OCI-LY7 (cell line): Measurements from ENCODE around the gene LZTS2. TPM values are rescaled to one million over a fixed set of nuclear protein-coding genes. Genes with fewer than 3 reads are reported as not detected.

Source experiments
- BruUV-seq: library from RNA; stranded (reverse); fragments of 400-500 nt; replicated peaks from 2 replicates; lab custom pipeline; 2021; lab: Mats Ljungman, UMichigan
- CTCF ChIA-PET: fragments of 300-600 bp; sonication (Branson Sonifier 250); formaldehyde crosslinking; loops from one replicate; lab custom pipeline; 2022; ENCODE audit warnings: antibody characterized with exemption; ENCODE audit not compliant: unreplicated experiment; lab: Charles Lee
- POLR2A ChIA-PET: fragments of 300-600 bp; sonication (Branson Sonifier 250); formaldehyde crosslinking; loops from one replicate; lab custom pipeline; 2022; ENCODE audit warnings: antibody characterized with exemption; lab: Charles Lee
- DNase-seq: peaks from one replicate; pipeline ENCODE4 v3.0.0-alpha.2; 2015; ENCODE audit warnings: low spot score
- H2AFZ ChIP-seq: fragments of 200-600 bp; sonication (generic), shearing (Covaris generic); 2 replicates; pipeline ENCODE4 v1.6.1; 2014; ENCODE audit warnings: mild to moderate bottlenecking, antibody characterized with exemption, low read length, moderate library complexity
- H3K27ac ChIP-seq: fragments of 200-600 bp; sonication (generic); 2 replicates; pipeline ENCODE4 v1.5.1; 2014; ENCODE audit warnings: mixed run types, low read depth, mild to moderate bottlenecking, moderate library complexity, low read length, inconsistent platforms; ENCODE audit not compliant: poor library complexity, severe bottlenecking
- H3K36me3 ChIP-seq: fragments of 200-600 bp; sonication (generic); 2 replicates; pipeline ENCODE4 v1.6.1; 2014; ENCODE audit warnings: mild to moderate bottlenecking, antibody characterized with exemption, low read length, moderate library complexity, mixed read lengths; ENCODE audit not compliant: insufficient read depth
- H3K4me1 ChIP-seq: fragments of 200-600 bp; sonication (generic); 2 replicates; pipeline ENCODE4 v1.5.1; 2014; ENCODE audit warnings: mild to moderate bottlenecking, low read length; ENCODE audit not compliant: insufficient read depth, poor library complexity, severe bottlenecking
- H3K4me2 ChIP-seq: fragments of 200-600 bp; sonication (generic); 2 replicates; pipeline ENCODE4 v1.6.1; 2014; ENCODE audit warnings: mild to moderate bottlenecking, low read length
- H3K4me3 ChIP-seq: fragments of 200-600 bp; sonication (generic); 2 replicates; pipeline ENCODE4 v1.5.1; 2014; ENCODE audit warnings: mild to moderate bottlenecking, low read depth, low read length; ENCODE audit not compliant: poor library complexity, severe bottlenecking
- H3K79me2 ChIP-seq: fragments of 200-600 bp; sonication (generic); 2 replicates; pipeline ENCODE4 v1.6.1; 2016; ENCODE audit warnings: low read depth, mild to moderate bottlenecking, low read length, moderate library complexity, mixed read lengths; ENCODE audit not compliant: insufficient read depth
- H3K9me2 ChIP-seq: fragments of 200-600 bp; sonication (generic); 2 replicates; pipeline ENCODE4 v1.6.1; 2016; ENCODE audit warnings: mild to moderate bottlenecking, low read length, mixed read lengths; ENCODE audit not compliant: insufficient read depth
- H3K9me3 ChIP-seq: fragments of 200-600 bp; sonication (generic); 2 replicates; pipeline ENCODE4 v1.6.1; 2014; ENCODE audit warnings: mild to moderate bottlenecking, mixed run types, low read length, mixed read lengths
- H4K20me1 ChIP-seq: fragments of 200-600 bp; sonication (generic); 2 replicates; pipeline ENCODE4 v1.6.1; 2014; ENCODE audit warnings: mild to moderate bottlenecking, antibody characterized with exemption, low read length, moderate library complexity, mixed read lengths; ENCODE audit not compliant: insufficient read depth
- CTCF ChIP-seq: fragments of 200-600 bp; sonication (generic); conservative IDR thresholded peaks from 2 replicates; pipeline ENCODE4 v1.5.1; 2014; ENCODE audit warnings: mild to moderate bottlenecking, antibody characterized with exemption, low read length, moderate library complexity, mixed read lengths
- EZH2phosphoT487 ChIP-seq: fragments of 200-600 bp; sonication (generic); IDR thresholded peaks from 2 replicates; pipeline ENCODE4 v1.6.1; 2018; ENCODE audit warnings: low read depth, borderline replicate concordance, mild to moderate bottlenecking, mixed run types, antibody characterized with exemption, low read length, moderate library complexity, mixed read lengths
- intact Hi-C: fragments of 100-400 bp; cut with micrococcal nuclease; formaldehyde crosslinking; loops from one replicate; pipeline ENCODE4 v1.10.0; 2022; ENCODE audit not compliant: unreplicated experiment
- total RNA-seq, 2 experiments: library from RNA; depleted of rRNA in 1 of 2; stranded (reverse); fragments of >200 nt in 1 of 2; shearing (Covaris generic) in 1 of 2; gene quantifications; 2 replicates each; pipeline ENCODE4 v1.2.3, GENCODE V29; 2014 to 2022

LZTS2 gene
- total RNA-seq, 2 experiments from 2014 or later = 13.6 to 20.3 TPM

DNA sequence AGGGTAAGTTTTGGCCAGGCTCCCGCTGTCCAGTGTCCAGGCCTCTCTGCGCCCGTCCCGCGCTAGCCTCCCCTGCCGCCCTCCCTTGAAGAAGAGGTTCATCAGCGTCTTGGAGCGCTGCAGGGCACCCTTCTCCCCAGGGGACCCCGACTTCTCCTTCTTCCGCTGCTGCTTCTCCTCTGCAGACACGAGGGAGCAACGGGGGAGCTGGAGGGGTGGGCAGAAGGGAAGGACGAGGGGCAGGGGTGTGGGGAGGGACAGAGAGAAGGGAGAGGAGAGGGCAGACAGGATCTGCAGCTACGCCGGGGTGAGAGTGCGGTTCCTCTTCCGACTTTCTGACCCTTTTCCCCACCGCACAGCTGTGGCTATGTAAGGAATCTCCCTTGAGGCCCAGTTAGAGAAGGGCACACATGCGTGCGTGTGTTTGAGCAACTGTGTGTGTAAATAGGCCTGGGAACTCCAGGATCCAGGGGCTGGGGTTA is 18.6 kb downstream of the LZTS2 start:
- intact Hi-C loops = no loop called here
- Histone ChIP-seq H3K79me2 (no peaks in the 10 kb centered on the region), H3K36me3 (no peaks in the 10 kb centered on the region), H3K27ac (no peak overlapping the region), H3K4me2 (peak overlapping the region; percentile 51), H4K20me1 (no peaks in the 10 kb centered on the region), H3K4me1 (peaks cover 11% of the 10 kb centered on the region), H2AFZ (peak overlapping the region; percentile 51; the same call in 1 of the 2 replicates), H3K9me2 (no peaks in the 10 kb centered on the region), H3K9me3 (no peaks in the 10 kb centered on the region), H3K4me3 (no peak overlapping the region)
- CTCF ChIA-PET = interaction anchor here (0.9 to 1.0 kb wide), 2 partner anchors 11 to 20 kb away, joined by 3 read pairs; no protein-coding TSS in a partner anchor
- POLR2A ChIA-PET = interaction anchor here (0.7 kb wide), 1 partner anchor 17 kb away, joined by 3 read pairs; no protein-coding TSS in a partner anchor
- no TSS peak for BruUV-seq
- TF ChIP-seq CTCF (no peak), EZH2phosphoT487 (no peak)
- DNase-seq = peak; percentile 31

- Histone ChIP-seq H3K9me2 (no peaks in the 10 kb centered on the region), H3K4me1 (peaks cover 11% of the 10 kb centered on the region), H4K20me1 (no peaks in the 10 kb centered on the region), H2AFZ (peak overlapping the region; percentile 51; the same call in 1 of the 2 replicates), H3K4me3 (no peak overlapping the region), H3K4me2 (peak overlapping the region; percentile 51), H3K79me2 (no peaks in the 10 kb centered on the region), H3K36me3 (no peaks in the 10 kb centered on the region), H3K9me3 (no peaks in the 10 kb centered on the region), H3K27ac (no peak overlapping the region)
- ChIA-PET POLR2A (interaction anchor here (1.3 kb wide), 1 partner anchor 32 kb away, joined by 3 read pairs; no protein-coding TSS in a partner anchor), CTCF (interaction anchor here (0.9 kb wide), 1 partner anchor 10 kb away, joined by 3 read pairs; no protein-coding TSS in a partner anchor)
- TF ChIP-seq EZH2phosphoT487 (no peak), CTCF (peak; percentile 77)
- DNase-seq = peak; percentile 63
- intact Hi-C loops = no loop called here
- no TSS peak for BruUV-seq
Measured at GRCh38 chr10:101018600-101019439, 19.2 kb downstream of the LZTS2 start.

GRCh38 chr10:101019440-101019703 is 19.8 kb downstream of the LZTS2 start:
- no peaks in the 10 kb centered on the region for H3K79me2 ChIP-seq
- H2AFZ ChIP-seq = no peak overlapping the region
- H3K4me2 ChIP-seq = no peak overlapping the region
- H4K20me1 ChIP-seq = no peaks in the 10 kb centered on the region
- H3K27ac ChIP-seq = no peak overlapping the region
- DNase-seq = no peak
- no peaks in the 10 kb centered on the region for H3K36me3 ChIP-seq
- H3K9me3 ChIP-seq = no peaks in the 10 kb centered on the region
- TF ChIP-seq EZH2phosphoT487 (no peak), CTCF (no peak)
- intact Hi-C loops = no loop called here
- H3K4me3 ChIP-seq = no peak overlapping the region
- CTCF ChIA-PET = no interaction called here
- POLR2A ChIA-PET = interaction anchor here (1.3 kb wide), 1 partner anchor 32 kb away, joined by 3 read pairs; no protein-coding TSS in a partner anchor
- no peaks in the 10 kb centered on the region for H3K9me2 ChIP-seq
- BruUV-seq = no TSS peak
- peaks cover 11% of the 10 kb centered on the region for H3K4me1 ChIP-seq
